Measurements from ENCODE around the gene ZSCAN18. TPM values are rescaled to one million over a fixed set of nuclear protein-coding genes. Genes with fewer than 3 reads are reported as not detected.

ZSCAN18 gene
- total RNA-seq, 4 donors from 2014 or later: 20.8 to 75.1 (median 47.7) TPM

- peaks cover 0 to 42% (median 0%) of the 10 kb centered on the region in 3 donors for H3K36me3 ChIP-seq
- TF ChIP-seq CTCF (IDR thresholded peaks at IDR 0.05): no peak
- TF ChIP-seq POLR2A (IDR thresholded peaks at IDR 0.05): no peak
- DNase-seq: no peak
- no peaks in the 10 kb centered on the region for H3K27me3 ChIP-seq
- H3K27ac ChIP-seq: no peak overlapping the region
- no peak overlapping the region for H3K4me3 ChIP-seq
- peaks cover 0 to 82% (median 13%) of the 10 kb centered on the region in 4 donors for H3K9me3 ChIP-seq
- no peaks in the 10 kb centered on the region for H3K4me1 ChIP-seq
Observed at GRCh38 chr19:58085348-58085875, 12.6 kb downstream of the ZSCAN18 start.

- no peak for TF ChIP-seq CTCF (IDR thresholded peaks at IDR 0.05)
- TF ChIP-seq POLR2A (IDR thresholded peaks at IDR 0.05): no peak
- no peaks in the 10 kb centered on the region for H3K4me1 ChIP-seq
- no peaks in the 10 kb centered on the region for H3K27me3 ChIP-seq
- DNase-seq: no peak
- no peak overlapping the region for H3K27ac ChIP-seq
- no peak overlapping the region for H3K4me3 ChIP-seq
- peaks cover 0 to 75% (median 17%) of the 10 kb centered on the region in 4 donors for H3K9me3 ChIP-seq
- H3K36me3 ChIP-seq: peaks cover 0 to 42% (median 0%) of the 10 kb centered on the region in 3 donors
Observed at GRCh38 chr19:58084596-58085347, 13.3 kb downstream of the ZSCAN18 start.

DNA sequence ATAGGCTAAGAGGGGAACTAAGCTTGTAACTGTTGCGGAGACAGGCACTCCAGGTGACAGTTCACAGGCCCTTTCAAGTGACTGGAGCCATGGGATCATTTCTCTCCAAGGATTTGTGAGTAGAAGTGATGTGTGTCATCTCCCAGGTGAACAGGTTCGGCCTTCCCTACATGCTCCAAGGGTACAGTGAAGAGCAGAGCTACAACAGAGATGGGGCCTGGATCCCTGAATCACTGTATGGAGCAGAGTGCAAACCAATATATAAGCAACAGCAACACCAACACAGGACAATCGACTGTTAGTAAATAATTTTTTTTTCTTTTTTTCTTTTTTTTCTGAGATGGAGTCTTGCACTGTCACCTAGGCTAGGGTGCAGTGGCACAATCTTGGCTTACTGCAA, 15.0 kb downstream of the ZSCAN18 start:
- no peaks in the 10 kb centered on the region for H3K4me1 ChIP-seq
- no peak for DNase-seq
- no peak for TF ChIP-seq CTCF (IDR thresholded peaks at IDR 0.05)
- no peak for TF ChIP-seq POLR2A (IDR thresholded peaks at IDR 0.05)
- H3K36me3 ChIP-seq: peaks cover 0 to 37% (median 0%) of the 10 kb centered on the region in 3 donors
- H3K27me3 ChIP-seq: no peaks in the 10 kb centered on the region
- peaks cover 0 to 66% (median 17%) of the 10 kb centered on the region in 4 donors for H3K9me3 ChIP-seq
- no peak overlapping the region for H3K4me3 ChIP-seq
- no peak overlapping the region for H3K27ac ChIP-seq

DNA sequence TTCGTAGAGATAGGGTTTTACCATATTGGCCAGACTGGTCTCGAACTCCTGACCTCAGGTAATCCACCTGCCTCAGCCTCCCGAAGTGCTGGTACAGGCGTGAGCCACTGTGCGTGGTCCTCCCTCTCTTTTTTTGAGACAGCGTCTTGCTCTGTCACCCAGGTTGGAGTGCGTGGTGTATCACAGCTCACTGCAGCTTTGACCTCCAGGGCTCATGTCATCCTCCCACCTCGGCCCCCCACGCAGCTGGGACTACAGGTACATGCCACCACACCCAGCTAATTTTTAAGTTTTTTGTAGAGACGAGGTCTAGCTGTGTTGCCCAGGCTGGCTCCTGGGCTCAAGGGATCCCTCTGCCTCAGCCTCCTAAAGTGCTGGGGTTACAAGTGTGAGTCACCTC, 18.2 kb downstream of the ZSCAN18 start:
- no peak for DNase-seq
- H3K9me3 ChIP-seq: peaks cover 0 to 42% (median 14%) of the 10 kb centered on the region in 4 donors
- no peaks in the 10 kb centered on the region for H3K4me1 ChIP-seq
- TF ChIP-seq CTCF (IDR thresholded peaks at IDR 0.05) (no peak), POLR2A (IDR thresholded peaks at IDR 0.05) (no peak)
- H3K4me3 ChIP-seq: no peak overlapping the region
- H3K27me3 ChIP-seq: no peaks in the 10 kb centered on the region
- H3K36me3 ChIP-seq: peaks cover 0 to 10% (median 0%) of the 10 kb centered on the region in 3 donors
- H3K27ac ChIP-seq: no peak overlapping the region

DNA sequence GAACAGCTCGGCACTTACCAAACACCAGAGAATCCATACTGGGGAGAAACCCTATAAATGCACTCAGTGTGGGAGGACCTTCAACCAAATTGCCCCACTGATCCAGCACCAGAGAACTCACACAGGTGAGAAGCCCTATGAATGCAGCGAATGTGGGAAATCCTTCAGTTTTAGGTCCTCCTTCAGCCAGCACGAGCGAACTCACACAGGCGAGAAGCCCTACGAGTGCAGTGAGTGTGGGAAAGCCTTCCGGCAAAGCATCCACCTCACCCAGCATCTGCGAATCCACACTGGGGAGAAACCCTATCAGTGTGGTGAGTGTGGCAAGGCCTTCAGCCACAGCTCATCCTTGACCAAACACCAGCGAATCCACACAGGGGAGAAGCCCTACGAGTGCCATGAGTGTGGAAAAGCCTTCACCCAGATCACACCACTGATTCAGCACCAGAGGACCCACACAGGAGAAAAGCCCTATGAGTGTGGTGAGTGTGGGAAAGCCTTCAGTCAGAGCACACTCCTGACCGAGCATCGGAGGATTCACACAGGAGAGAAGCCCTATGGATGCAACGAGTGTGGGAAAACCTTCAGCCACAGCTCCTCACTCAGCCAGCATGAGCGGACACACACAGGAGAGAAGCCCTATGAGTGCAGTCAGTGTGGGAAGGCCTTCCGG, 30.7 kb downstream of the ZSCAN18 start:
- H3K4me1 ChIP-seq: no peaks in the 10 kb centered on the region
- TF ChIP-seq CTCF (IDR thresholded peaks at IDR 0.05) (no peak), POLR2A (IDR thresholded peaks at IDR 0.05) (no peak)
- DNase-seq: no peak
- no peak overlapping the region for H3K4me3 ChIP-seq
- H3K36me3 ChIP-seq: peaks cover 0 to 37% (median 0%) of the 10 kb centered on the region in 3 donors
- H3K9me3 ChIP-seq: peaks cover 0 to 82% (median 21%) of the 10 kb centered on the region in 4 donors
- no peaks in the 10 kb centered on the region for H3K27me3 ChIP-seq
- no peak overlapping the region for H3K27ac ChIP-seq

Data from Peyer's patch (tissue), 4 donors.